H1 (cell line): ENCODE data around the gene PGF. TPM values are rescaled to one million over a fixed set of nuclear protein-coding genes. Genes with fewer than 3 reads are reported as not detected.

Source experiments
- BCL11A ChIP-seq, 2 experiments: IDR thresholded peaks; one replicate each; pipeline ENCODE4 v1.6.1; 2011; ENCODE audit warnings: low read depth in 2 of 2, low read length in 2 of 2, mild to moderate bottlenecking in 2 of 2
- JUND ChIP-seq: IDR thresholded peaks from 2 replicates; pipeline ENCODE4 v1.6.1; 2011; ENCODE audit warnings: mild to moderate bottlenecking, improper control_type of control experiment, low read length
- SRF ChIP-seq: IDR thresholded peaks from 2 replicates; pipeline ENCODE4 v1.6.1; 2011; ENCODE audit warnings: mild to moderate bottlenecking, low read depth, low read length, moderate library complexity
- polyA plus RNA-seq, 7 experiments: library from polyadenylated mRNA; depleted of rRNA in 3 of 7; stranded (reverse) in 5 of 7; unstranded in 2 of 7; fragments of >200 nt in 5 of 7; fragments of 200-250 nt in 2 of 7; gene quantifications; 1 replicate in 5 of 7; 2 replicates in 1 of 7; 4 replicates in 1 of 7; pipeline versions ENCODE4 v1.2.1 to v1.2.3, GENCODE V29; 2011 to 2013; ENCODE audit warnings: missing spikeins in 2 of 7, mixed read lengths in 2 of 7
- total RNA-seq: library from RNA; stranded (reverse); fragmentation: NEBNext Ultra II Directional; extraction: Animal tissue kit (Norgen Biotek cat#: 25700); gene quantifications from 2 replicates; pipeline ENCODE4 v1.2.1, GENCODE V29; 2021

The PGF gene
- total and polyA plus RNA-seq, 2 of the 8 experiments (the other 6 are each of a cell fraction or from before 2014, with no cell fraction given): 2.1 to 4.1 TPM

DNA sequence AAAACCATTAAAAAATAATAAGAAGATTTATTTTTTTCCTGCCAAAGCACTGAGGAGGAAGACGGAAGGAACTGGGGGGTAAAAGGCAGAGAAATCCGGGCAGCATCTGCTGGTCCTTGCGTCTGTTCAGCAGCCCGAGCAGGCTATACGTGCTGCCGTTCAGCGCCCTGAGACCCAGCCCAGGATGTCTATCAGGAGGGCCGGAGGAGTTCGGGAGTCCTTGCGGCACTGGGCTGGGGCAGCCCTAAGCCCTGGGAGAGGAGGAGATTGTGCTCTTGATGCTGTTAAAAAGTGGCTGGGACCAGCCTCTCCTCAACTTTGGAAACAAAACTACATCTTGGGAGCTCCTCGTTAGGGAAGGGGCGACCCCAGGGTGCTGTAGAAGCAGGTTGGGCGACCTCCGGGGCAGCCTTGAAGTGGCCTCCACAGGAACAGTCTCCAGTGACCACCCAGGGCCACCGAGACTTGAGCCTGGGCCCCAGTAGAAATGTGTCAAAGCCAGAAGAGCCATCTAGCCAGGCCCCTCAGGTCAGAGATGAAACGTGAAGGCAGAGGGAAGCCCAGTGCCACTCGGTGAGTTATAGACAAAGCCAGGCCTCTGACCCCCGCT, 14.3 kb downstream of the PGF start (continued):
- no peak for TF ChIP-seq BCL11A (IDR thresholded peaks at IDR 0.05; ENCODE audit: low read depth in 2 of 2, low read length in 2 of 2)
- TF ChIP-seq JUND: no peak
- no peak for TF ChIP-seq SRF
- TF ChIP-seq, all 59 proteins: peak for 0
